Activated naive CD4-positive, alpha-beta T cell treated with anti-CD3 and anti-CD28 coated beads, Interleukin-2, amount 10 ng/mL, durations not matched to agents 7 days and 5 days (primary cell): Measurements from ENCODE around the gene CEP85L.

Experiments
- CTCF ChIA-PET: fragments of 350-600 bp; sonication (Branson Sonifier 250); formaldehyde crosslinking; loops from one replicate; lab custom pipeline; 2021; ENCODE audit warnings: antibody characterized with exemption; lab: Charles Lee
- DNase-seq: peaks from one replicate; pipeline ENCODE4 v3.0.0-alpha.2; 2020
- H3K27ac Mint-ChIP-seq: one replicate; pipeline ENCODE4 v1.8.0; 2021; ENCODE audit warnings: mild to moderate bottlenecking, moderate library complexity, mixed read lengths
- H3K27me3 Mint-ChIP-seq: one replicate; pipeline ENCODE4 v1.8.0; 2021; ENCODE audit warnings: mild to moderate bottlenecking, mixed read lengths
- H3K36me3 Mint-ChIP-seq: one replicate; pipeline ENCODE4 v1.8.0; 2021; ENCODE audit warnings: mixed read lengths
- H3K4me1 Mint-ChIP-seq: one replicate; pipeline ENCODE4 v1.8.0; 2021; ENCODE audit warnings: mixed read lengths
- H3K4me3 Mint-ChIP-seq: one replicate; pipeline ENCODE4 v1.8.0; 2021; ENCODE audit warnings: mild to moderate bottlenecking, moderate library complexity, mixed read lengths
- H3K9me3 Mint-ChIP-seq: one replicate; pipeline ENCODE4 v1.8.0; 2021; ENCODE audit warnings: mixed read lengths

The CEP85L gene

DNA sequence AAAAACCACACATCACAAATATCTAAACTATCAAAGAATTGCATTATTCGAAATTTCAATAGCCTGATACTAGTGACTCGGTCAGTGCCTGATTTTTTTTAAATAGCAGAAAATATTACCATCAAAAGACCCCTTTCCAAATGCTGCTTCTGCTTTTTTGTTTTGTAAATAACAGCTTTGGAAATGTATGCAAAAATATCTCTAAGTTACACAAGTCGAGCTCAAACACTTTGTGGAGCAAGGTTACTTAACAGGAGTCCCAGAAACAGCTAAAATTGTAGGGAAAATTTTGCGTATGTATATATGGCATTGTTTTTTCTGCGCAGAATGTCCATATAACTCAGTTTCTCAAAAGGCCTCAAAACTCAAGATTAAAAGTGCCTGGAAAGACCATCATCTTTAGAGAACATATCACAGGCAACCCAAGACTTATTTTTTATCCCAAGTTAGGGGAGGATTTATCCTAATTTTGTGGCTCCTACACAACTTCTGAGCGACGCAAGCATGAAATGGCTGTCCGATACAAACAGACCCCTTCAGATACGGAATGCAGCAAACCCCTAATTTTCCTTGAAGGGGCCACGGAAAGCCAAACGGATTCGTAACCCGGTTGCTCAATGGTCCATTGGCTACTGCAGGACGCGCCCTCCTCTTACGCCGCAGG is 1.3 kb downstream of the CEP85L start:
- Mint-ChIP-seq H3K27ac (peak overlapping the region; percentile 86), H3K27me3 (no peaks in the 10 kb centered on the region), H3K36me3 (peaks cover 17% of the 10 kb centered on the region), H3K9me3 (no peaks in the 10 kb centered on the region), H3K4me3 (peak overlapping the region; percentile 89), H3K4me1 (peaks cover 41% of the 10 kb centered on the region)
- CTCF ChIA-PET = interaction anchor here (1.3 kb wide), 1 partner anchor 59 kb away, joined by 4 read pairs; no protein-coding TSS in a partner anchor
- DNase-seq = no peak

DNA sequence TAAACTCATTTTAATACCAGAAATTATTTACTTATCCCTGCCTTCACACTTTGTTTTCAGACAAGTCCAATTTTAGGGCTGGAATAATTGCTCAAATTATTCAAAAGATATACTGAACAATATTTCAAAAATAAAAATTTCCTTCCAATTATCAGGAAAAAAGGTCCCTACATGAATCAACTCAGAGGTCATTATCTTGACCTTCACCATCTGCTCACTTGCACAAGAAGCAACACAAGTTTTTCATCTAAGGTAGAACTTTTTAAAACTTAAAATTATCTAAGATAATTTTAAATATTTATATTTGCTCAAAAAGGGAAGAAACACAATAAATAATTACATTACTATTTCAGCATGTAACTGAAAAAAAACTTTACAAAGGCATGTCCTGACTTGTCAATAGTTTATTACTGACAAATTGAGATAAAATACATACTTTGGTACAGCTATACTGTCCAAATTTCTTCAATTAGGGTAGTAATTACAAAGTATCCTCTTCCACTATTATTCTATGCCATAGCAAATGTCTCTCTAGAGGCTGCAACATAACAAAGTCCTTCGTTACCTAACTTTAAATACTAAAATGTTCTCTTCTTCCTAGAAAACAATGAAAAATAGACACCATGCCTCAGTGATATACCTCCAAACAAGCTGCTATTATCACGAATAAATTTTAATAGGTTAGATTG is 2.4 kb downstream of the CEP85L start:
- H3K4me1 Mint-ChIP-seq = peaks cover 37% of the 10 kb centered on the region
- CTCF ChIA-PET = no interaction called here
- no peaks in the 10 kb centered on the region for H3K9me3 Mint-ChIP-seq
- H3K27ac Mint-ChIP-seq = no peak overlapping the region
- H3K27me3 Mint-ChIP-seq = no peaks in the 10 kb centered on the region
- DNase-seq = no peak
- H3K36me3 Mint-ChIP-seq = peaks cover 18% of the 10 kb centered on the region
- peak overlapping the region; percentile 89 for H3K4me3 Mint-ChIP-seq

DNA sequence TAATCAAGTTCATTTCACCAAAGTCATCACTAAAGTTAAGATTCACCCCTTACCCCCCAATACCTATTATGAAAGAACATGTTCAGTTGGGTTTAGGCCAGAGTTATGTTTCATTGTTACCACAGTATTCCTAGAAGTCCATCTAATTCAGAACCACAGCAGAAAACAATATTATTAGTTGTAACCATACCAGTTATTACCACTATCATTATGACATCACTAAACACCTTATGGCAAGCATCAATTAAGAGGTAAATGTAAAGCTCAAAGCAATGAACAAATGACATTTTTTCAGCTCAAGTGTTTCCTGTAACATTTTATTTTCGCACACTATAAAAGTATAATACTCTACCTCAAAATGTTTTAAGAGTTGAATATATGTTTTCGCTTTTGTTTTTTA is 4.4 kb downstream of the CEP85L start:
- Mint-ChIP-seq H3K4me3 (no peak overlapping the region), H3K27me3 (no peaks in the 10 kb centered on the region), H3K27ac (no peak overlapping the region), H3K36me3 (peaks cover 15% of the 10 kb centered on the region), H3K4me1 (peaks cover 26% of the 10 kb centered on the region), H3K9me3 (no peaks in the 10 kb centered on the region)
- CTCF ChIA-PET = interaction anchor here (0.9 kb wide), 1 partner anchor 8 kb away, joined by 3 read pairs; no protein-coding TSS in a partner anchor
- no peak for DNase-seq

- no peak for DNase-seq
- Mint-ChIP-seq H3K27me3 (no peaks in the 10 kb centered on the region), H3K9me3 (no peaks in the 10 kb centered on the region), H3K4me1 (peaks cover 25% of the 10 kb centered on the region), H3K27ac (no peak overlapping the region), H3K4me3 (no peak overlapping the region), H3K36me3 (peaks cover 11% of the 10 kb centered on the region)
- CTCF ChIA-PET = interaction anchor here (1.0 kb wide), 1 partner anchor 11 kb away, joined by 3 read pairs; no protein-coding TSS in a partner anchor
Measured at GRCh38 chr6:118645395-118645794, 6.0 kb downstream of the CEP85L start.

DNA sequence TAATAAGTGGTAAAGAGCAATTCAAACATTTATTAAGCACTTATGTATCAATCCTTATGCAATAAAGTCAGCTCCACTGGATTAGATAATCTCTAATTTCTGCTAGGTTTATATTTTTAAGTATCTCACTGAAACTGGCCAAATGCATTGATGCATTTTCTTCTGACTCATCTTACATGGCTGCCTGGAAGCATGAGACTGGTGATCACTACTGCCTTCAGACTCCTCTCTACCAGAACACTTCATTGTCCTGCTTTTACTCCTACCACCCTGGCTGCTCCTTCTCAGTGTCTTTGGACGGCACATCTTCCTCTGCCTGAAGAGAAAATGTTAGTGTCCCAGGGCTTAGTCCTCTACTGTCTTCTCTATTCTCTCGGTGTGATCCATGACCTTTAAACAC is 7.4 kb downstream of the CEP85L start:
- Mint-ChIP-seq H3K4me1 (peaks cover 24% of the 10 kb centered on the region), H3K4me3 (no peak overlapping the region), H3K36me3 (peaks cover 11% of the 10 kb centered on the region), H3K27me3 (no peaks in the 10 kb centered on the region), H3K27ac (no peak overlapping the region), H3K9me3 (no peaks in the 10 kb centered on the region)
- DNase-seq = no peak
- CTCF ChIA-PET = no interaction called here

- Mint-ChIP-seq H3K9me3 (no peaks in the 10 kb centered on the region), H3K4me3 (no peak overlapping the region), H3K36me3 (peaks cover 15% of the 10 kb centered on the region), H3K27me3 (no peaks in the 10 kb centered on the region), H3K4me1 (peaks cover 25% of the 10 kb centered on the region), H3K27ac (no peak overlapping the region)
- CTCF ChIA-PET = no interaction called here
- no peak for DNase-seq
Measured at GRCh38 chr6:118641042-118641441, 10.3 kb downstream of the CEP85L start.

GRCh38 chr6:118639054-118639964 is 12.1 kb downstream of the CEP85L start:
- Mint-ChIP-seq H3K4me3 (no peak overlapping the region), H3K4me1 (peaks cover 20% of the 10 kb centered on the region), H3K9me3 (no peaks in the 10 kb centered on the region), H3K27ac (peak overlapping the region; percentile 17), H3K36me3 (peaks cover 14% of the 10 kb centered on the region), H3K27me3 (no peaks in the 10 kb centered on the region)
- CTCF ChIA-PET = interaction anchor here (1.0 kb wide), 1 partner anchor 7 kb away, joined by 3 read pairs; no protein-coding TSS in a partner anchor
- no peak for DNase-seq

- CTCF ChIA-PET = interaction anchor here (1.0 kb wide), 1 partner anchor 8 kb away, joined by 3 read pairs; no protein-coding TSS in a partner anchor
- no peak overlapping the region for H3K4me3 Mint-ChIP-seq
- peaks cover 20% of the 10 kb centered on the region for H3K4me1 Mint-ChIP-seq
- H3K9me3 Mint-ChIP-seq = no peaks in the 10 kb centered on the region
- no peak overlapping the region for H3K27ac Mint-ChIP-seq
- no peak for DNase-seq
- H3K36me3 Mint-ChIP-seq = peaks cover 15% of the 10 kb centered on the region
- no peaks in the 10 kb centered on the region for H3K27me3 Mint-ChIP-seq
Measured at GRCh38 chr6:118638288-118638687, 13.1 kb downstream of the CEP85L start.

DNA sequence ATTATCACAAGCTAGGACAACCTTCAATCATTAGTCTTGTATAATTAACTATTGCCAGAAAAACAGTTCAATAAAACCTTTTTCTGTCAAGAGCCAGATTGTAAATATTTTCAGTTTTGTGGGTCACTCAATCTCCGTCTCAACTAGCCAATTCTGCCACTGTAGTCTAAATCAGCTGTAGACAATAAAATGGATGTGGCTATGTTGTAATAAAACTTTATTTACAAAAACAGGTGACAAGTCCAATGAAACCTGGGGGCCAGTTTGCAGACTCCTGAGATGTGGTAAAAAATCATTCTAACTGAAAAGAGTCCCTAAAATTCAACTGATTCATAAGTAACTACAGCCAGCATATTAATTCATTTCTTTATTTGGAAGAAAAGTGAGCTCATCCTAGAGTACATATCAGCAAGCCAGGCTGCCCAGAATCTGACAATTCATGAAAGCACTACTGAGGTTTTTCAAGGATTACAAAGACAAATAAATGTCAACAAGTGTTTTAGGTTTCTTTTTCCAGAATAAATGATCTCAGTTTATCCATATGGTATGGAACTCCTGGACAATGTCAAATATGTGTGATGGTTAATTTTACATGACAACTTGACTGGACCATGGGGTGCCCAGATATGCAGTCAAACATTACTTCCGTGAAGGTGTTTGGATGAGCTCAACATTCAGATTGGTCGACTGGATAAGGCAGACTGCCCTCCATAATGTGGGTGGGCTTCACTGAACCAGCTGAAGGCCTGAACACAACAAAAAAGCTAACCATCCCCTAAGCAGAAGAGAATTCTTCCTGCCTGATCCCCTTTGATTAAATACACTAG is 15.3 kb downstream of the CEP85L start:
- no peak for DNase-seq
- H3K4me1 Mint-ChIP-seq = peaks cover 20% of the 10 kb centered on the region
- H3K4me3 Mint-ChIP-seq = no peak overlapping the region
- no peaks in the 10 kb centered on the region for H3K27me3 Mint-ChIP-seq
- peaks cover 28% of the 10 kb centered on the region for H3K36me3 Mint-ChIP-seq
- no peaks in the 10 kb centered on the region for H3K9me3 Mint-ChIP-seq
- H3K27ac Mint-ChIP-seq = no peak overlapping the region
- CTCF ChIA-PET = interaction anchor here (0.8 to 1.5 kb wide), 3 partner anchors 15 to 261 kb away, joined by 3 read pairs; no protein-coding TSS in a partner anchor

GRCh38 chr6:118632359-118632758 is 19.0 kb downstream of the CEP85L start:
- Mint-ChIP-seq H3K4me3 (no peak overlapping the region), H3K27me3 (no peaks in the 10 kb centered on the region), H3K9me3 (no peaks in the 10 kb centered on the region), H3K4me1 (no peaks in the 10 kb centered on the region), H3K36me3 (peaks cover 58% of the 10 kb centered on the region), H3K27ac (no peak overlapping the region)
- no peak for DNase-seq
- CTCF ChIA-PET = interaction anchor here (0.6 to 1.1 kb wide), 2 partner anchors 14 to 87 kb away, joined by 3 read pairs; no protein-coding TSS in a partner anchor

GRCh38 chr6:118630923-118631322 is 20.5 kb downstream of the CEP85L start:
- Mint-ChIP-seq H3K4me3 (no peak overlapping the region), H3K36me3 (peaks cover 63% of the 10 kb centered on the region), H3K4me1 (no peaks in the 10 kb centered on the region), H3K27me3 (no peaks in the 10 kb centered on the region), H3K27ac (no peak overlapping the region), H3K9me3 (peaks cover 7% of the 10 kb centered on the region)
- DNase-seq = no peak
- CTCF ChIA-PET = no interaction called here

DNA sequence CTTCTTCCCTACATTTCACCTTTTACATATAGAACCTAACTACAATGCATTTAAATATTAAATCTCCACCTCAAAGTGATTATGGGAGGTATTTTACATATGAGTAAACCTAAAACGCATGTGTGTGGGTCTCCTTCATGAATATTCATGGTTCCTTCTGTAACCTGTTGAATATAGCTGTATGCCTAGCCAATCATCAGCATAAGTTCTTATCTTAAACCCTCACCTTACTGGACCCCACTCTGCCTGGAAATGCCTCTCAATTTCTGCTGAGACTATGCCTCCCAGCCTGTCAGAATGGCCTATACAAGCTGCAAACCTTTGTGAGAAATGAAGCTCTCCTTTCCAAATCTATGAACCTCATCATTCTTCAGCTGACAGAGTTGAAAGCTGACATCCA is 21.3 kb downstream of the CEP85L start:
- CTCF ChIA-PET = no interaction called here
- Mint-ChIP-seq H3K27ac (no peak overlapping the region), H3K4me3 (no peak overlapping the region), H3K27me3 (no peaks in the 10 kb centered on the region), H3K36me3 (peaks cover 62% of the 10 kb centered on the region), H3K9me3 (peaks cover 9% of the 10 kb centered on the region), H3K4me1 (no peaks in the 10 kb centered on the region)
- DNase-seq = no peak

GRCh38 chr6:118627724-118628123 is 23.7 kb downstream of the CEP85L start:
- CTCF ChIA-PET = interaction anchor here (1.0 to 1.4 kb wide), 2 partner anchors 9 to 62 kb away, joined by 3 to 5 read pairs; no protein-coding TSS in a partner anchor
- no peak overlapping the region for H3K27ac Mint-ChIP-seq
- no peaks in the 10 kb centered on the region for H3K27me3 Mint-ChIP-seq
- H3K4me3 Mint-ChIP-seq = no peak overlapping the region
- peaks cover 71% of the 10 kb centered on the region for H3K36me3 Mint-ChIP-seq
- DNase-seq = no peak
- H3K9me3 Mint-ChIP-seq = peaks cover 9% of the 10 kb centered on the region
- H3K4me1 Mint-ChIP-seq = no peaks in the 10 kb centered on the region
